ENCODE results near the gene ZC2HC1B. TPM values are rescaled to one million over a fixed set of nuclear protein-coding genes. Genes with fewer than 3 reads are reported as not detected.
A peak's percentile ranks its signal among the peaks of the same experiment; 100 is the strongest.
"Not testable (repeated sequence)": the region's sequence is repeated elsewhere in the genome, so short reads cannot be mapped to it uniquely, and the experiment has no call there.

The ZC2HC1B gene
- polyA plus RNA-seq, 1 donor: not detected

GRCh38 chr6:143842461-143842901 lies 21.8 kb upstream of the ZC2HC1B start:
- DNase-seq: no peak
- no peaks in the 10 kb centered on the region for H3K27me3 ChIP-seq (ENCODE audit: control insufficient read depth, insufficient read depth, low read length)

GRCh38 chr6:143842902-143843676 lies 21.2 kb upstream of the ZC2HC1B start, which contains the start of gene LTV1:
TSS of gene LTV1 (plus strand) at chr6:143843338. CDS start at chr6:143843478, 140 bp downstream.
- H3K9me3 ChIP-seq (ENCODE audit: control insufficient read depth, low read depth, low read length): no peaks in the 10 kb centered on the region
- H3K4me3 ChIP-seq (ENCODE audit: low read length): peak within 1 kb of the TSS; percentile 85
- peaks cover 20% of the 10 kb centered on the region for H3K4me1 ChIP-seq (ENCODE audit: control insufficient read depth, insufficient read depth, low read length)
- peak within 1 kb of the TSS; percentile 89 for H3K27ac ChIP-seq (ENCODE audit: low read length)
- no peaks in the 10 kb centered on the region for H3K27me3 ChIP-seq (ENCODE audit: control insufficient read depth, insufficient read depth, low read length)
- no CpG with 5 or more reads among the region's 64 CpGs for WGBS (ENCODE audit: insufficient coverage, low lambda C conversion rate)
- peak; percentile 97 to 98 for DNase-seq
- H3K36me3 ChIP-seq (ENCODE audit: control insufficient read depth, insufficient read depth, low read length): peaks cover 27% of the 10 kb centered on the region

More at GRCh38 chr6:143842461-143842901, 21.8 kb upstream of the ZC2HC1B start:
- H3K4me3 ChIP-seq (ENCODE audit: low read length): peak overlapping the region; percentile 85
- 6% methylated on average over 3 of the region's 7 CpGs for whole genome bisulfite sequencing (ENCODE audit: insufficient coverage, low lambda C conversion rate)
- H3K27ac ChIP-seq (ENCODE audit: low read length): peak overlapping the region; percentile 89
- H3K36me3 ChIP-seq (ENCODE audit: control insufficient read depth, insufficient read depth, low read length): peaks cover 25% of the 10 kb centered on the region
- H3K4me1 ChIP-seq (ENCODE audit: control insufficient read depth, insufficient read depth, low read length): peaks cover 24% of the 10 kb centered on the region
- H3K9me3 ChIP-seq (ENCODE audit: control insufficient read depth, low read depth, low read length): no peaks in the 10 kb centered on the region

DNA sequence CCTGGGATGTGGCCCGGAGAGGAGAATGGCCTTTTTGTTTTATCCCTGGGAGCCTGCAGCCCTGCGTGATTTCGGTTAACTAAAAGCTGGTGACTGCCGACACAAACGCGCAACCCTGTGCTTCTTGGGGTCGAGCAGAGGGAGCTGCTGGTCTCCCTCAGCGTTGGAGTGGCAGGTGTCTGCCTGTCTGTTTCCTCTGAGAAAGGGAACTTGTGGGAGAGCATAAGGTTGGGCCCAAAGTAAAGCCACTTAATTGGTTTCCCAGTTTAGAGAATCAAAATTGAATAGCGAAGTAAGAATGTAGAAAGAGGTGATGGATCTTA lies 20.6 kb upstream of the ZC2HC1B start:
- Histone ChIP-seq H3K4me3 (ENCODE audit: low read length) (peak overlapping the region; percentile 85), H3K4me1 (ENCODE audit: control insufficient read depth, insufficient read depth, low read length) (peaks cover 17% of the 10 kb centered on the region), H3K9me3 (ENCODE audit: control insufficient read depth, low read depth, low read length) (no peaks in the 10 kb centered on the region), H3K27me3 (ENCODE audit: control insufficient read depth, insufficient read depth, low read length) (no peaks in the 10 kb centered on the region), H3K36me3 (ENCODE audit: control insufficient read depth, insufficient read depth, low read length) (peaks cover 32% of the 10 kb centered on the region), H3K27ac (ENCODE audit: low read length) (peak overlapping the region; percentile 89)
- 0% methylated on average over 1 of the region's 9 CpGs for WGBS (ENCODE audit: insufficient coverage, low lambda C conversion rate)
- peak in 1 of 2 donors; percentile 14 for DNase-seq

DNA sequence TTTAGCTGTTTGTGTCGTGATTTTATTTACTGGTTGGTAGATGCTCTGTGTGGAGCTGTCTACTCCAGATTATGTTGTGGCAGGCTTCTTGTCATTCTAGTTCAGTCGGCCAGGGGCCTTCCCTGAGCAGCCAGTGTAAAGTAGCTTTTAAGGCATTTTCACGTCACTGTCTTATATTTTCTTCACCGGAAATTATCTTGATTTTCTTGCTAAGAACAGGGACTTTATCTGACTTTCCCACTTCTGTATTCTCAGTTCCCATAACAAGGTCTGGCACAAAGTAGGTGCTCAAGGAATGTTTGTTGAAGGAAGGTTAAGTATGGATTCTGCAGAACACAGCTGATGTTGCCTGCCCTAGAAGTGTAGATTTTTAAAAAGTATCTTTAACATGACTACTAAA lies 20.3 kb upstream of the ZC2HC1B start:
- DNase-seq: no peak
- peak overlapping the region; percentile 89 for H3K27ac ChIP-seq (ENCODE audit: low read length)
- no peaks in the 10 kb centered on the region for H3K27me3 ChIP-seq (ENCODE audit: control insufficient read depth, insufficient read depth, low read length)

DNA sequence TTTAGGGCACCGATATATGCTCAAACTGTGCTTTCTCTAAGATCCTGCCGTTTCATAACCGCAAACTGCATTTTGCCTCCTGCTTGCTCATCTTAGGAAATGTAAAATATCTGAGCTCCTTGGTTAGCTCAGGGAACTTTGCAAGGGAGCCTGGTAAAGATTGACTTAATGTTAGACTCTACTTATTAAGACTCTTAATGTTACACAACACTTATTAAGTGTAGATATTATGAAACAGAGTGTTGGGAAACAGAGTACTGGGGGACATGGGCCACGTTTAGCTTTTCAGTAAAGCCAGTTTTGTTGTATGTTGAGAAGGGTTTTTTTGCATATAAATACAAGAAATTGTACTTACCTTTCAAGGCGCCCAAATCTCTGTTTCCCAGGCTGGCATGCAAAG lies 19.2 kb upstream of the ZC2HC1B start:
- Histone ChIP-seq H3K9me3 (ENCODE audit: control insufficient read depth, low read depth, low read length) (no peaks in the 10 kb centered on the region), H3K36me3 (ENCODE audit: control insufficient read depth, insufficient read depth, low read length) (peaks cover 45% of the 10 kb centered on the region)
- WGBS (ENCODE audit: insufficient coverage, low lambda C conversion rate): no CpG with 5 or more reads among the region's 5 CpGs

More for the DNA sequence above, 20.3 kb upstream of the ZC2HC1B start:
- Histone ChIP-seq H3K36me3 (ENCODE audit: control insufficient read depth, insufficient read depth, low read length) (peaks cover 36% of the 10 kb centered on the region), H3K4me1 (ENCODE audit: control insufficient read depth, insufficient read depth, low read length) (peaks cover 14% of the 10 kb centered on the region), H3K4me3 (ENCODE audit: low read length) (peak overlapping the region; percentile 85), H3K9me3 (ENCODE audit: control insufficient read depth, low read depth, low read length) (no peaks in the 10 kb centered on the region)
- WGBS (ENCODE audit: insufficient coverage, low lambda C conversion rate): no CpG with 5 or more reads among the region's 4 CpGs

DNA sequence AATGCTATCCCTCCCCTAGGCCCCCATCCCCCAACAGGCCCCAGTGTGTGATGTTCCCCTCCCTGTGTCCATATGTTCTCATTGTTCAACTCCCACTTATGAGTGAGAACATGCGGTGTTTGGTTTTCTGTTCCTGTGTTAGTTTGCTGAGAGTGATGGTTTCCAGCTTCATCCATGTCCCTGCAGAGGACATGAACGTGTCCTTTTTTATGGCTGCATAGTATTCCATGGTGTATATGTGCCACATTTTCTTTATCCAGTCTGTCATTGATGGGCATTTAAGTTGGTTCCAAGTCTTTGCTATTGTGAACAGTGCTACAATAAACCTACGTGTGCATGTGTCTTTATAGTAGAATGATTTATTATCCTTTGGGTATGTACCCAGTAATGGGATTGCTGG lies 12.6 kb upstream of the ZC2HC1B start:
- no CpG with 5 or more reads among the region's 3 CpGs for WGBS (ENCODE audit: insufficient coverage, low lambda C conversion rate)
- not testable (repeated sequence) for H3K9me3 ChIP-seq (ENCODE audit: control insufficient read depth, low read depth, low read length); DNase-seq; H3K27ac ChIP-seq (ENCODE audit: low read length); H3K4me3 ChIP-seq (ENCODE audit: low read length); H3K4me1 ChIP-seq (ENCODE audit: control insufficient read depth, insufficient read depth, low read length); H3K27me3 ChIP-seq (ENCODE audit: control insufficient read depth, insufficient read depth, low read length)
- peaks cover 57% of the 10 kb centered on the region for H3K36me3 ChIP-seq (ENCODE audit: control insufficient read depth, insufficient read depth, low read length)

More for the DNA sequence above, 19.2 kb upstream of the ZC2HC1B start:
- DNase-seq: no peak
- no peaks in the 10 kb centered on the region for H3K27me3 ChIP-seq (ENCODE audit: control insufficient read depth, insufficient read depth, low read length)
- no peak overlapping the region for H3K4me3 ChIP-seq (ENCODE audit: low read length)
- peaks cover 8% of the 10 kb centered on the region for H3K4me1 ChIP-seq (ENCODE audit: control insufficient read depth, insufficient read depth, low read length)
- H3K27ac ChIP-seq (ENCODE audit: low read length): no peak overlapping the region

- H3K4me3 ChIP-seq (ENCODE audit: low read length); H3K4me1 ChIP-seq (ENCODE audit: control insufficient read depth, insufficient read depth, low read length); H3K27me3 ChIP-seq (ENCODE audit: control insufficient read depth, insufficient read depth, low read length); H3K9me3 ChIP-seq (ENCODE audit: control insufficient read depth, low read depth, low read length); H3K27ac ChIP-seq (ENCODE audit: low read length); DNase-seq: not testable (repeated sequence)
- H3K36me3 ChIP-seq (ENCODE audit: control insufficient read depth, insufficient read depth, low read length): peaks cover 59% of the 10 kb centered on the region
- no CpG with 5 or more reads among the region's 1 CpG for WGBS (ENCODE audit: insufficient coverage, low lambda C conversion rate)
Measured at GRCh38 chr6:143855057-143855456, 9.2 kb upstream of the ZC2HC1B start.

DNA sequence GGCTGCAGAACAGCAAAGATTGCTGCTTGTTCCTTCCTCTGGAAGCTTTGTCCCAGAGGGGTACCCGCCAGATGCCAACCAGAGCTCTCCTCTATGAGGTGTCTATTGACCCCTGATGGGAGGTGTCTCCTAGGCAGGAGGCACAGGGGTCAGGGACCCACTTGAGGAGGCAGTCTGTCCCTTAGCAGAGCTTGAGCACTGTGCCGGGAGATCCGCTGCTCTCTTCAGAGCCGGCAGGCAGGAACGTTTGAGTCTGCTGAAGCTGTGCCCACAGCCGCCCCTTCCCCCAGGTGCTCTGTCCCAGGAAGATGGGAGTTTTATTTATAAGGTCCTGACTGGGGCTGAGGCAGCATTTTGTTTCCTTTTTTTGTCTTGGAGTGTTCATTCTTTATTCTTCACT lies 7.5 kb upstream of the ZC2HC1B start:
- peaks cover 63% of the 10 kb centered on the region for H3K36me3 ChIP-seq (ENCODE audit: control insufficient read depth, insufficient read depth, low read length)
- H3K4me3 ChIP-seq (ENCODE audit: low read length); H3K27me3 ChIP-seq (ENCODE audit: control insufficient read depth, insufficient read depth, low read length); H3K4me1 ChIP-seq (ENCODE audit: control insufficient read depth, insufficient read depth, low read length); H3K9me3 ChIP-seq (ENCODE audit: control insufficient read depth, low read depth, low read length); H3K27ac ChIP-seq (ENCODE audit: low read length); DNase-seq: not testable (repeated sequence)
- WGBS (ENCODE audit: insufficient coverage, low lambda C conversion rate): no CpG with 5 or more reads among the region's 6 CpGs

DNA sequence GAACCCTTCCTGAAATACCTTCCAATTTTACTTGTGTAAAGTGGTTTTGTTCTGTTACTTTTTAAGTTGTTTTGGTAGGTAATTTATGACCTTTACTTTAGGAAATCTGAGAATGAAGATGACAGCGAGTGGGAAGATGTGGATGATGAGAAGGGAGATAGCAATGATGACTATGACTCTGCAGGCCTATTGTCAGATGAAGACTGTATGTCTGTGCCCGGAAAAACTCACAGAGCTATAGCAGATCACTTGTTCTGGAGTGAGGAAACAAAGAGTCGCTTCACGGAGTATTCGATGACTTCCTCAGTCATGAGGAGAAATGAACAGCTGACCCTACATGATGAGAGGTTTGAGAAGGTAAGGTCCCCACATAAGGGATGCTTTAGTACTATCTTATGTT lies 6.6 kb upstream of the ZC2HC1B start:
- H3K27me3 ChIP-seq (ENCODE audit: control insufficient read depth, insufficient read depth, low read length): no peaks in the 10 kb centered on the region
- peaks cover 65% of the 10 kb centered on the region for H3K36me3 ChIP-seq (ENCODE audit: control insufficient read depth, insufficient read depth, low read length)
- WGBS (ENCODE audit: insufficient coverage, low lambda C conversion rate): no CpG with 5 or more reads among the region's 5 CpGs
- no peaks in the 10 kb centered on the region for H3K4me1 ChIP-seq (ENCODE audit: control insufficient read depth, insufficient read depth, low read length)
- H3K4me3 ChIP-seq (ENCODE audit: low read length): no peak overlapping the region
- no peak overlapping the region for H3K27ac ChIP-seq (ENCODE audit: low read length)
- no peak for DNase-seq
- no peaks in the 10 kb centered on the region for H3K9me3 ChIP-seq (ENCODE audit: control insufficient read depth, low read depth, low read length)

DNA sequence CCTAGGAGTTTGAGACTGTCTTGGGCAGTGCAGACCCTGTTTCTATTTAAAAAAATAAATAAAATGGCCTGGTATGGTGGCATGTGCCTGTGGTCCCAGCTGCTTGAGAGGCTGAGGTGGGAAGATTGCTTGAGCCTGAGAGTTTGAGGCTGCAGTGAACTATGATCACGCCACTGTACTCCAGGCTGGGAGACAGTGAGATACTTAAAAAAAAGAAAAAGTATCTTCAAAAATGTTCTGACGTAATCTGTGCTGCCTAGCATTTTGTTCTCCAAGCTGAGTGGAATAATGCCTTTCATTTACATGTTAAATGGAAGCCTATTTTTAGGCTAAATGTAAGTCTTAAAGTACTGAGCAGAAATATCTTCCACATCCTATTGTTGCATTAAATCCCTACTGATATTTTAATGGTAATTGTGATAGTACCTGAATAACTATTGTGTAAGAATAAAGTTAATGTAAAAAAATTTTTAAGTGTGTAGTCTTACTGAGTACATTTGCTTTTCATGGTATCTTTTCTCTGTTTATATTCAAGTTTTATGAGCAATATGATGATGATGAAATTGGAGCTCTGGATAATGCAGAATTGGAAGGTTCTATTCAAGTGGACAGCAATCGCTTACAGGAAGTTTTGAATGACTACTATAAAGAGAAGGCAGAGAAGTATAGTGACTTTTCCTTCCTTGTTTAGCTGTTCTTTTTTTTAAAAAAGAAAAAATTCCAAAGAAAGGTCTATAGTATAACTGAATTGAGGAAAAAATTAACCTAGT lies 4.2 kb upstream of the ZC2HC1B start:
- 100% methylated on average over 2 of the region's 3 CpGs for WGBS (ENCODE audit: insufficient coverage, low lambda C conversion rate)
- H3K9me3 ChIP-seq (ENCODE audit: control insufficient read depth, low read depth, low read length): no peaks in the 10 kb centered on the region
- peaks cover 77% of the 10 kb centered on the region for H3K36me3 ChIP-seq (ENCODE audit: control insufficient read depth, insufficient read depth, low read length)

More for the DNA sequence above, 4.2 kb upstream of the ZC2HC1B start:
- Histone ChIP-seq H3K4me1 (ENCODE audit: control insufficient read depth, insufficient read depth, low read length) (no peaks in the 10 kb centered on the region), H3K27me3 (ENCODE audit: control insufficient read depth, insufficient read depth, low read length) (no peaks in the 10 kb centered on the region), H3K27ac (ENCODE audit: low read length) (no peak overlapping the region), H3K4me3 (ENCODE audit: low read length) (no peak overlapping the region)
- no peak for DNase-seq
